ENCODE measurements around the gene PLCH2.

DNA sequence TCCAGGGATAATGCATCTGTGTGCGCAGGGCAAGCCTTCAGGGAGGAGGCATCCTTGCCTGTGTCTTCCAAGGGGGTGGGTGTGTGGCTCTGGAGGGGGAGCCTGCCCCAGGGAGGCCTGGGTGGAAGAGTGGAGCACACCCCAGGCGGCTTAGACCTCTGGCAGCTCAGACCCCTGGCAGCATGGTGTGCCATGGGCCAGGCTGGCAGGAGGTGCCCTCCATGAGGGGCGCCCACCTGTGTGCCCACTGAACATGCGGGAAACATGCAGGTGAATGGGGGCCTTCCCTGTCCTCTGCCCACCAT lies 51.4 kb downstream of the PLCH2 start:
- TF ChIP-seq CTCF (conservative IDR thresholded peaks at IDR 0.05; ENCODE audit: low read length) (no peak), EZH2phosphoT487 (IDR thresholded peaks at IDR 0.05; ENCODE audit: borderline replicate concordance) (no peak)
